ENCODE data around the gene LPAR3.

LPAR3 gene

DNA sequence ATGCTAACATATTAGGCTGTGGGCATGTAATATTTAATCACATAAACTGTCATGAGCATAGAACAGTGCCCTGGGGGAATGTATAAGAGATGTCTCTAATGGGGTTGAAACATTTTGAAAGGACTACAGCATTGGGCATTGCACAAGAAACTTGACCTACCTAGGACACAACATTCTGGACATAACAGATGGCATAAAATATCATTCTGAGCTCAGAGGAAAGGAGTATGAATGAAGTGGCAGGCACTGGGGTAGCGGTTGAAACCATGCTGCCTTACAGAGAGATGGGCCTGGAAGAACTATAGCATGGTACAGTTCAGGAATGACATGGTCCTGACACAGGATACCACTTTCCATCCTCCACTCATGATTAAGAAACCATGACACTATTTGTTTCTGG is 69.0 kb downstream of the LPAR3 start:
- Histone ChIP-seq H2BK120ac (ENCODE audit: insufficient read depth, low read length, poor library complexity) (no peak overlapping the region), H3K4ac (ENCODE audit: low read depth, low read length) (no peak overlapping the region), H2BK5ac (ENCODE audit: low read depth, low read length, poor library complexity) (no peak overlapping the region), H3K9me3 (ENCODE audit: insufficient read depth, low read depth, low read length) (no peaks in the 10 kb centered on the region), H3K18ac (ENCODE audit: low read length) (no peak overlapping the region), H3K27me3 (ENCODE audit: insufficient read depth, low read length) (no peaks in the 10 kb centered on the region), H4K8ac (ENCODE audit: low read depth, low read length) (no peak overlapping the region), H3K14ac (ENCODE audit: low read length) (no peak overlapping the region), H3K9ac (ENCODE audit: low read length) (no peak overlapping the region), H3K27ac (ENCODE audit: low read depth, low read length) (no peak overlapping the region), H3K4me1 (ENCODE audit: control insufficient read depth in 1 of 2, insufficient read depth in 2 of 2, low read length in 2 of 2) (no peaks in the 10 kb centered on the region), H2AFZ (ENCODE audit: insufficient read depth, low read length, poor library complexity) (no peak overlapping the region), H4K91ac (ENCODE audit: low read depth, low read length) (no peak overlapping the region), H4K12ac (ENCODE audit: low read depth, low read length) (no peak overlapping the region), H3K79me1 (ENCODE audit: low read length) (no peaks in the 10 kb centered on the region), H3K4me3 (ENCODE audit: low read depth, low read length) (no peak overlapping the region), H3K23ac (ENCODE audit: low read length) (no peak overlapping the region), H3K36me3 (ENCODE audit: control insufficient read depth in 1 of 2, insufficient read depth in 2 of 2, low read length in 2 of 2) (no peaks in the 10 kb centered on the region), H3K4me2 (ENCODE audit: low read length) (no peak overlapping the region), H2AK5ac (ENCODE audit: low read length) (no peak overlapping the region), H2BK12ac (ENCODE audit: low read length) (no peak overlapping the region), H3K79me2 (ENCODE audit: control insufficient read depth, insufficient read depth, low read length, poor library complexity) (no peaks in the 10 kb centered on the region)
- DNase-seq: no peak
- no CpG with 5 or more reads among the region's 1 CpG for WGBS (ENCODE audit: extremely low coverage, insufficient coverage, insufficient read length)

GRCh38 chr1:84823511-84823910 is 69.5 kb downstream of the LPAR3 start:
- Histone ChIP-seq H2AFZ (ENCODE audit: insufficient read depth, low read length, poor library complexity) (no peak overlapping the region), H2BK120ac (ENCODE audit: insufficient read depth, low read length, poor library complexity) (no peak overlapping the region), H3K14ac (ENCODE audit: low read length) (no peak overlapping the region), H3K4me2 (ENCODE audit: low read length) (no peak overlapping the region), H4K8ac (ENCODE audit: low read depth, low read length) (no peak overlapping the region), H3K4me1 (ENCODE audit: control insufficient read depth in 1 of 2, insufficient read depth in 2 of 2, low read length in 2 of 2) (no peaks in the 10 kb centered on the region), H3K27me3 (ENCODE audit: insufficient read depth, low read length) (no peaks in the 10 kb centered on the region), H3K4me3 (ENCODE audit: low read depth, low read length) (no peak overlapping the region), H3K9me3 (ENCODE audit: insufficient read depth, low read depth, low read length) (no peaks in the 10 kb centered on the region), H3K18ac (ENCODE audit: low read length) (no peak overlapping the region), H3K23ac (ENCODE audit: low read length) (no peak overlapping the region), H3K36me3 (ENCODE audit: control insufficient read depth in 1 of 2, insufficient read depth in 2 of 2, low read length in 2 of 2) (no peaks in the 10 kb centered on the region), H3K79me1 (ENCODE audit: low read length) (no peaks in the 10 kb centered on the region), H3K4ac (ENCODE audit: low read depth, low read length) (no peak overlapping the region), H3K27ac (ENCODE audit: low read depth, low read length) (no peak overlapping the region), H4K91ac (ENCODE audit: low read depth, low read length) (no peak overlapping the region), H2BK5ac (ENCODE audit: low read depth, low read length, poor library complexity) (no peak overlapping the region), H3K79me2 (ENCODE audit: control insufficient read depth, insufficient read depth, low read length, poor library complexity) (no peaks in the 10 kb centered on the region), H3K9ac (ENCODE audit: low read length) (no peak overlapping the region), H2BK12ac (ENCODE audit: low read length) (no peak overlapping the region), H2AK5ac (ENCODE audit: low read length) (no peak overlapping the region), H4K12ac (ENCODE audit: low read depth, low read length) (no peak overlapping the region)
- no peak for DNase-seq

- no peak overlapping the region for H3K9ac ChIP-seq (ENCODE audit: low read length)
- no peak overlapping the region for H4K91ac ChIP-seq (ENCODE audit: low read depth, low read length)
- H2BK120ac ChIP-seq (ENCODE audit: insufficient read depth, low read length, poor library complexity): no peak overlapping the region
- no peak overlapping the region for H3K27ac ChIP-seq (ENCODE audit: low read depth, low read length)
- H3K4me1 ChIP-seq (ENCODE audit: control insufficient read depth in 1 of 2, insufficient read depth in 2 of 2, low read length in 2 of 2): no peaks in the 10 kb centered on the region
- DNase-seq: no peak
- no peaks in the 10 kb centered on the region for H3K9me3 ChIP-seq (ENCODE audit: insufficient read depth, low read depth, low read length)
- no peak overlapping the region for H2BK5ac ChIP-seq (ENCODE audit: low read depth, low read length, poor library complexity)
- no peak overlapping the region for H2AFZ ChIP-seq (ENCODE audit: insufficient read depth, low read length, poor library complexity)
- no peak overlapping the region for H4K12ac ChIP-seq (ENCODE audit: low read depth, low read length)
- H3K14ac ChIP-seq (ENCODE audit: low read length): no peak overlapping the region
- no peak overlapping the region for H4K8ac ChIP-seq (ENCODE audit: low read depth, low read length)
- H3K18ac ChIP-seq (ENCODE audit: low read length): no peak overlapping the region
- H2BK12ac ChIP-seq (ENCODE audit: low read length): no peak overlapping the region
- no peak overlapping the region for H3K4ac ChIP-seq (ENCODE audit: low read depth, low read length)
- WGBS (ENCODE audit: extremely low coverage, insufficient coverage, insufficient read length): no CpG with 5 or more reads among the region's 9 CpGs
- H2AK5ac ChIP-seq (ENCODE audit: low read length): no peak overlapping the region
- H3K4me2 ChIP-seq (ENCODE audit: low read length): no peak overlapping the region
- no peaks in the 10 kb centered on the region for H3K27me3 ChIP-seq (ENCODE audit: insufficient read depth, low read length)
- H3K23ac ChIP-seq (ENCODE audit: low read length): no peak overlapping the region
- no peaks in the 10 kb centered on the region for H3K79me2 ChIP-seq (ENCODE audit: control insufficient read depth, insufficient read depth, low read length, poor library complexity)
- no peaks in the 10 kb centered on the region for H3K79me1 ChIP-seq (ENCODE audit: low read length)
- H3K4me3 ChIP-seq (ENCODE audit: low read depth, low read length): no peak overlapping the region
- H3K36me3 ChIP-seq (ENCODE audit: control insufficient read depth in 1 of 2, insufficient read depth in 2 of 2, low read length in 2 of 2): no peaks in the 10 kb centered on the region
Measured at GRCh38 chr1:84810343-84810742, 82.7 kb downstream of the LPAR3 start.

GRCh38 chr1:84809023-84809422 is 84.0 kb downstream of the LPAR3 start:
- Histone ChIP-seq H2BK120ac (ENCODE audit: insufficient read depth, low read length, poor library complexity) (no peak overlapping the region), H3K4me2 (ENCODE audit: low read length) (no peak overlapping the region), H3K36me3 (ENCODE audit: control insufficient read depth in 1 of 2, insufficient read depth in 2 of 2, low read length in 2 of 2) (no peaks in the 10 kb centered on the region), H2AK5ac (ENCODE audit: low read length) (no peak overlapping the region), H3K9me3 (ENCODE audit: insufficient read depth, low read depth, low read length) (no peaks in the 10 kb centered on the region), H3K79me2 (ENCODE audit: control insufficient read depth, insufficient read depth, low read length, poor library complexity) (no peaks in the 10 kb centered on the region), H3K4ac (ENCODE audit: low read depth, low read length) (no peak overlapping the region), H4K12ac (ENCODE audit: low read depth, low read length) (no peak overlapping the region), H2AFZ (ENCODE audit: insufficient read depth, low read length, poor library complexity) (no peak overlapping the region), H3K14ac (ENCODE audit: low read length) (no peak overlapping the region), H3K9ac (ENCODE audit: low read length) (no peak overlapping the region), H3K27me3 (ENCODE audit: insufficient read depth, low read length) (no peaks in the 10 kb centered on the region), H3K27ac (ENCODE audit: low read depth, low read length) (no peak overlapping the region), H3K79me1 (ENCODE audit: low read length) (no peaks in the 10 kb centered on the region), H3K23ac (ENCODE audit: low read length) (no peak overlapping the region), H2BK5ac (ENCODE audit: low read depth, low read length, poor library complexity) (no peak overlapping the region), H3K18ac (ENCODE audit: low read length) (no peak overlapping the region), H4K8ac (ENCODE audit: low read depth, low read length) (no peak overlapping the region), H3K4me1 (ENCODE audit: control insufficient read depth in 1 of 2, insufficient read depth in 2 of 2, low read length in 2 of 2) (no peaks in the 10 kb centered on the region), H3K4me3 (ENCODE audit: low read depth, low read length) (no peak overlapping the region), H4K91ac (ENCODE audit: low read depth, low read length) (no peak overlapping the region), H2BK12ac (ENCODE audit: low read length) (no peak overlapping the region)
- DNase-seq: no peak
- WGBS (ENCODE audit: extremely low coverage, insufficient coverage, insufficient read length): no CpG with 5 or more reads among the region's 3 CpGs

- Histone ChIP-seq H3K36me3 (ENCODE audit: control insufficient read depth in 1 of 2, insufficient read depth in 2 of 2, low read length in 2 of 2) (no peaks in the 10 kb centered on the region), H3K9ac (ENCODE audit: low read length) (no peak overlapping the region), H3K14ac (ENCODE audit: low read length) (no peak overlapping the region), H3K79me1 (ENCODE audit: low read length) (no peaks in the 10 kb centered on the region), H3K27me3 (ENCODE audit: insufficient read depth, low read length) (no peaks in the 10 kb centered on the region), H4K91ac (ENCODE audit: low read depth, low read length) (no peak overlapping the region), H3K9me3 (ENCODE audit: insufficient read depth, low read depth, low read length) (no peaks in the 10 kb centered on the region), H3K23ac (ENCODE audit: low read length) (no peak overlapping the region), H2BK5ac (ENCODE audit: low read depth, low read length, poor library complexity) (no peak overlapping the region), H3K79me2 (ENCODE audit: control insufficient read depth, insufficient read depth, low read length, poor library complexity) (no peaks in the 10 kb centered on the region), H3K4me1 (ENCODE audit: control insufficient read depth in 1 of 2, insufficient read depth in 2 of 2, low read length in 2 of 2) (no peaks in the 10 kb centered on the region), H3K18ac (ENCODE audit: low read length) (no peak overlapping the region), H4K12ac (ENCODE audit: low read depth, low read length) (no peak overlapping the region), H3K4me2 (ENCODE audit: low read length) (no peak overlapping the region), H2BK120ac (ENCODE audit: insufficient read depth, low read length, poor library complexity) (no peak overlapping the region), H3K4me3 (ENCODE audit: low read depth, low read length) (no peak overlapping the region), H3K4ac (ENCODE audit: low read depth, low read length) (no peak overlapping the region), H2BK12ac (ENCODE audit: low read length) (no peak overlapping the region), H3K27ac (ENCODE audit: low read depth, low read length) (no peak overlapping the region), H2AFZ (ENCODE audit: insufficient read depth, low read length, poor library complexity) (no peak overlapping the region), H2AK5ac (ENCODE audit: low read length) (no peak overlapping the region), H4K8ac (ENCODE audit: low read depth, low read length) (no peak overlapping the region)
- DNase-seq: no peak
- WGBS (ENCODE audit: extremely low coverage, insufficient coverage, insufficient read length): no CpG with 5 or more reads among the region's 1 CpG
Measured at GRCh38 chr1:84803604-84804003, 89.4 kb downstream of the LPAR3 start.
